CD14-positive monocyte (primary cell): ENCODE measurements around the gene KIF18A. TPM values are rescaled to one million over a fixed set of nuclear protein-coding genes. Genes with fewer than 3 reads are reported as not detected.

ENCODE experiments used
- DNase-seq, 3 donors: peaks; one replicate each; pipeline ENCODE4 v3.0.0-alpha.2; 2011 to 2022
- H2AFZ ChIP-seq: 2 replicates; pipeline ENCODE4 v1.6.0; 2012; ENCODE audit warnings: mild to moderate bottlenecking, low read depth, low read length, inconsistent platforms; ENCODE audit not compliant: insufficient read depth, poor library complexity, severe bottlenecking
- H3K27ac ChIP-seq, 2 donors: 1 replicate in 1 of 2; 2 replicates in 1 of 2; pipeline ENCODE4 v1.5.1; 2012 to 2013; ENCODE audit warnings: low read length in 2 of 2, control low read depth in 1 of 2, inconsistent platforms in 1 of 2, low read depth in 1 of 2, mild to moderate bottlenecking in 1 of 2
- H3K27me3 ChIP-seq, 2 donors: one replicate each; pipeline versions ENCODE4 v1.6.0 to v1.6.1; 2011 to 2013; ENCODE audit warnings: low read length in 2 of 2; ENCODE audit not compliant: control insufficient read depth in 2 of 2, insufficient read depth in 2 of 2
- H3K36me3 ChIP-seq, 2 donors: replicated peaks in 1 of 2; 1 replicate in 1 of 2; 2 replicates in 1 of 2; pipeline versions ENCODE4 v1.5.1 to v1.6.1; 2012 to 2013; ENCODE audit warnings: low read length in 2 of 2, control low read depth in 1 of 2, inconsistent platforms in 1 of 2, mild to moderate bottlenecking in 1 of 2; ENCODE audit not compliant: insufficient read depth in 2 of 2, control insufficient read depth in 1 of 2
- H3K4me1 ChIP-seq, 2 donors: 1 replicate in 1 of 2; 2 replicates in 1 of 2; pipeline versions ENCODE4 v1.5.1 to v1.6.1; 2012 to 2013; ENCODE audit warnings: low read length in 2 of 2, control low read depth in 1 of 2, inconsistent platforms in 1 of 2, mild to moderate bottlenecking in 1 of 2, moderate library complexity in 1 of 2; ENCODE audit not compliant: insufficient read depth in 2 of 2, control insufficient read depth in 1 of 2
- H3K4me2 ChIP-seq: replicated peaks from 2 replicates; pipeline ENCODE3; 2012; ENCODE audit warnings: low read length, moderate library complexity, mild to moderate bottlenecking; ENCODE audit not compliant: poor library complexity, severe bottlenecking; ENCODE audit errors: extremely low read depth
- H3K4me3 ChIP-seq, 3 experiments: fragments of 200-600 bp in 1 of 3; sonication (generic) in 1 of 3; replicated peaks in 1 of 3; 1 replicate in 2 of 3; 2 replicates in 1 of 3; pipeline ENCODE4 v1.5.1; 2011 to 2013; ENCODE audit warnings: low read length in 3 of 3, mild to moderate bottlenecking in 3 of 3, control low read depth in 2 of 3, low read depth in 2 of 3, inconsistent platforms in 1 of 3, moderate library complexity in 1 of 3
- H3K79me2 ChIP-seq: 2 replicates; pipeline ENCODE4 v1.6.0; 2012; ENCODE audit warnings: mild to moderate bottlenecking, control low read depth, inconsistent platforms, low read length, moderate library complexity; ENCODE audit not compliant: insufficient read depth
- H3K9ac ChIP-seq: 2 replicates; pipeline ENCODE4 v1.6.0; 2017; ENCODE audit warnings: low read length, mild to moderate bottlenecking; ENCODE audit not compliant: insufficient read depth, poor library complexity, severe bottlenecking
- H3K9me3 ChIP-seq, 2 donors: replicated peaks in 1 of 2; 1 replicate in 1 of 2; 2 replicates in 1 of 2; pipeline versions ENCODE4 v1.5.1 to v1.6.1; 2012 to 2013; ENCODE audit warnings: low read length in 2 of 2, control low read depth in 1 of 2; ENCODE audit not compliant: control insufficient read depth in 1 of 2, insufficient read depth in 1 of 2
- H4K20me1 ChIP-seq: 2 replicates; pipeline ENCODE4 v1.6.0; 2012; ENCODE audit warnings: mild to moderate bottlenecking, low read length, control low read depth, moderate library complexity; ENCODE audit not compliant: insufficient read depth
- H3K27ac Mint-ChIP-seq, 7 donors: one replicate each; pipeline ENCODE4 v1.8.0; 2020; ENCODE audit warnings: mild to moderate bottlenecking in 7 of 7, mixed read lengths in 7 of 7, moderate library complexity in 6 of 7, inconsistent platforms in 2 of 7
- H3K27me3 Mint-ChIP-seq, 3 donors: one replicate each; pipeline ENCODE4 v1.8.0; 2021 to 2022; ENCODE audit warnings: low read depth in 3 of 3, mild to moderate bottlenecking in 3 of 3, mixed read lengths in 3 of 3, moderate library complexity in 3 of 3, inconsistent platforms in 1 of 3
- H3K36me3 Mint-ChIP-seq, 2 donors: one replicate each; pipeline ENCODE4 v1.8.0; 2020; ENCODE audit warnings: mixed read lengths in 2 of 2, inconsistent platforms in 1 of 2, mild to moderate bottlenecking in 1 of 2
- H3K4me1 Mint-ChIP-seq: one replicate; pipeline ENCODE4 v1.8.0; 2020; ENCODE audit warnings: mild to moderate bottlenecking, mixed read lengths
- H3K4me3 Mint-ChIP-seq, 2 donors: one replicate each; pipeline ENCODE4 v1.8.0; 2020; ENCODE audit warnings: mild to moderate bottlenecking in 2 of 2, mixed read lengths in 2 of 2, moderate library complexity in 1 of 2
- H3K9me3 Mint-ChIP-seq, 7 donors: one replicate each; pipeline ENCODE4 v1.8.0; 2020 to 2022; ENCODE audit warnings: mixed read lengths in 7 of 7, mild to moderate bottlenecking in 6 of 7, moderate library complexity in 6 of 7, inconsistent platforms in 2 of 7
- WGBS: methylation state at CpG from one replicate; pipeline ENCODE4 v1.1.5; 2013; ENCODE audit warnings: missing lambda C conversion rate; ENCODE audit not compliant: insufficient coverage; 5-methylcytosine and 5-hydroxymethylcytosine counted together
- intact Hi-C, 2 donors: fragments of 100-400 bp; cut with micrococcal nuclease; formaldehyde crosslinking; loops; one replicate each; pipeline versions ENCODE4 v1.15.0 to v1.15.1; 2023
- polyA minus RNA-seq: library from RNA; depleted of rRNA, polyadenylated mRNA; stranded (reverse); fragments of >200 nt; gene quantifications from 2 replicates; pipeline ENCODE4 v1.2.3, GENCODE V29; 2012
- polyA plus RNA-seq, 3 donors: library from polyadenylated mRNA; depleted of rRNA in 1 of 3; unstranded in 2 of 3; stranded (reverse) in 1 of 3; fragments of 300-500 nt in 2 of 3; fragments of >200 nt in 1 of 3; fragmentation: Illumina TruSeq in 2 of 3; gene quantifications; 1 replicate in 2 of 3; 2 replicates in 1 of 3; pipeline ENCODE4 v1.2.3, GENCODE V29; 2012 to 2021
- total RNA-seq, 12 experiments: library from RNA in 1 of 12; stranded (reverse) in 1 of 12; fragments of 120-200 nt in 1 of 12; gene quantifications; one replicate each; pipeline ENCODE4 v1.2.4 and lab custom pipeline; 2013 to 2026; ENCODE audit warnings: mixed read lengths in 6 of 12, inconsistent platforms in 1 of 12
- TF ChIP-seq, protein P1 (sequence below): fragments of 200-600 bp; IDR thresholded peaks from one replicate; pipeline ENCODE4 v1.8.0; 2022; ENCODE audit warnings: antibody characterized with exemption, mild to moderate bottlenecking

KIF18A gene
- total RNA-seq (2013), result 0.64 TPM
- polyA plus RNA-seq (under 1 TPM in 2 of 3 donors, not detected in 1; 0.13 to 0.73 TPM), polyA minus RNA-seq (0.48 and 0.83 TPM in 2 replicates), total RNA-seq (lab: John Stamatoyannopoulos, UW) (1.3 to 11.3 (median 7.5) reads per million in 11 experiments)

DNA sequence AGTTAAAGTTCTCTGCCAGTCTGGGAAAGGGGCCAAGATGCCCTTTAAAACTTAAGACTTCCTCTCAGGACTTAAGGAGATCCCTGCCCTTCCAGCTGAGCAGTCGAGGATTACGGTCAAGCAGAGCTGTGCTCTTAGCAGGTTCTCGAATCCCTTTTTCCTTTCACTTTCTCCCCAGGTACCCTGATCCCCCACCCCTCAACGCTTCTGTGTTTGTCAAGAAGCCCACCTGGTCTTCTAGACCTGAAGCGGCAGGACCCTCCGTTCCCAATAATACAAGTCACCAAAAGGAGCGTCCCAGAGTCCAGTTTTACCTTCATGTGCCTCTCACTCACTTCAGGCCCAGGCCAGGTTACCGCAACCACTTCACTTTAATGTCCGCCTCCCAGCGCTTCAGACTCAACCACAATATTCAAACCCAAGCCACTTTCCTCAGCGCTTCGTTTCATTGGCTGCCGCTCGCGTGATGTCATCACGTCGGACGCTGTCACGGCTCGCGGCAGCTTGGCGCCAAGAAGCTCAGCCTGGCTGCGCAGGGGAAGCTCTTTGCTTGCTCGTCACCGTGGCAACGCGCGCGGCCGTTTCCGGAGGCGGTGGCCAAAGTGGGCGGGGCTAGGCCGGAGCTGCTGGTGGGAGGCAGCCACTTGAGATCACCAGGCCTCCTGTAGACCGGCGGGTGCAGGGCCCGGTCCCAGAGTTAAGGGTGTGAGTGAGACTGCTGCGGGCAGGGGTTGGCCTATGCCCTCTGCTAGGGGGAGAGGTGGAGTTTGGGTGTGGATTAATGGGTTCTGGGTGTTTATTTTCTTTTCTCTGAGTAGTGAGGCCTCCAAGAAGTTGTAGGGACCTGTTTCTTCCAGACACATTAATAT is at the start of gene KIF18A, which contains the start of gene METTL15:
TSS of gene KIF18A (minus strand) at position 407 of the 869 bp plus-strand sequence. CDS start 10,209 bp downstream, outside the sequence.
TSS of gene METTL15 (plus strand) at position 639 of the 869 bp plus-strand sequence. CDS start 4,947 bp downstream, outside the sequence.
- H3K4me2 ChIP-seq, result peak within 1 kb of the TSS; percentile 89
- H3K27ac ChIP-seq, result peak within 1 kb of the TSS; percentile 68 to 97
- H3K4me1 ChIP-seq, result peaks cover 21 to 29% of the 10 kb centered on the region in 2 donors
- intact Hi-C loops, result loop anchor here (10.0 kb wide), 1 partner anchor 603 kb away; the partner anchor contains the start of gene LIN7C (in 2 of the 2)
- H3K9ac ChIP-seq, result peak within 1 kb of the TSS; percentile 80
- H3K9me3 ChIP-seq, result no peaks in the 10 kb centered on the region
- TF ChIP-seq, protein P1, sequence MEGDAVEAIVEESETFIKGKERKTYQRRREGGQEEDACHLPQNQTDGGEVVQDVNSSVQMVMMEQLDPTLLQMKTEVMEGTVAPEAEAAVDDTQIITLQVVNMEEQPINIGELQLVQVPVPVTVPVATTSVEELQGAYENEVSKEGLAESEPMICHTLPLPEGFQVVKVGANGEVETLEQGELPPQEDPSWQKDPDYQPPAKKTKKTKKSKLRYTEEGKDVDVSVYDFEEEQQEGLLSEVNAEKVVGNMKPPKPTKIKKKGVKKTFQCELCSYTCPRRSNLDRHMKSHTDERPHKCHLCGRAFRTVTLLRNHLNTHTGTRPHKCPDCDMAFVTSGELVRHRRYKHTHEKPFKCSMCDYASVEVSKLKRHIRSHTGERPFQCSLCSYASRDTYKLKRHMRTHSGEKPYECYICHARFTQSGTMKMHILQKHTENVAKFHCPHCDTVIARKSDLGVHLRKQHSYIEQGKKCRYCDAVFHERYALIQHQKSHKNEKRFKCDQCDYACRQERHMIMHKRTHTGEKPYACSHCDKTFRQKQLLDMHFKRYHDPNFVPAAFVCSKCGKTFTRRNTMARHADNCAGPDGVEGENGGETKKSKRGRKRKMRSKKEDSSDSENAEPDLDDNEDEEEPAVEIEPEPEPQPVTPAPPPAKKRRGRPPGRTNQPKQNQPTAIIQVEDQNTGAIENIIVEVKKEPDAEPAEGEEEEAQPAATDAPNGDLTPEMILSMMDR, result no peak
- DNase-seq, result peak; percentile 99
- H4K20me1 ChIP-seq, result no peaks in the 10 kb centered on the region
- H3K27me3 ChIP-seq, result no peaks in the 10 kb centered on the region
- H3K4me3 ChIP-seq, result peak within 1 kb of the TSS; percentile 77 to 92 (median 92)
- Mint-ChIP-seq H3K27me3 (no peaks in the 10 kb centered on the region), H3K4me1 (peaks cover 42% of the 10 kb centered on the region), H3K9me3 (no peaks in the 10 kb centered on the region), H3K36me3 (peaks cover 2 to 3% of the 10 kb centered on the region in 2 donors), H3K4me3 (peak within 1 kb of the TSS; percentile 97 to 98), H3K27ac (peak within 1 kb of the TSS; percentile 96 to 100 (median 100))
- H2AFZ ChIP-seq, result peak within 1 kb of the TSS; percentile 85
- peaks cover 75% of the 10 kb centered on the region for H3K79me2 ChIP-seq
- no peaks in the 10 kb centered on the region for H3K36me3 ChIP-seq
- 0% methylated on average over 37 of the region's 38 CpGs for WGBS

DNA sequence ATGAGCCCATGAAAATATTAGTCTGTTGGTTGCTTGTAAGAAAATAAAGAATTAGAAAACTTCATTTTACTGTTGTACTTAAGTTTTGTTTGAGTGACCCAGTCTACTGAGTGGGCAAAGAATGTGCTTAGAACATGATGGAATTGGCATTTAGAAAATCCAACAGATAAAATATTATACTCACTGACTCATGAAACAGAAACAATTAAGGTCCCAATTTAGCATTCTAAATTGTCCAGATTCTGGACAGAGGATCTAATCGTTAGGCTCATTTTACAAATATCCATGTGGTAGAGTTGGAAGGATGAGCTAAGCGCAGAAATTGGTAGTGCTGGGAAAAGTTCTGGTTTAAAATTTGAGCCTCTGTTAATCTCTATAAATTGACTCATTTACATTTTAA is 45.6 kb upstream of the KIF18A start:
- Histone ChIP-seq H3K9ac (no peak overlapping the region), H3K9me3 (peaks cover 0 to 6% of the 10 kb centered on the region in 2 donors), H3K27me3 (no peaks in the 10 kb centered on the region), H3K27ac (no peak overlapping the region), H4K20me1 (no peaks in the 10 kb centered on the region), H3K36me3 (peaks cover 0 to 17% of the 10 kb centered on the region in 2 donors), H2AFZ (no peak overlapping the region), H3K4me3 (no peak overlapping the region), H3K79me2 (no peaks in the 10 kb centered on the region), H3K4me2 (no peak overlapping the region), H3K4me1 (no peaks in the 10 kb centered on the region)
- H3K4me3 Mint-ChIP-seq, result no peak overlapping the region
- no peak for DNase-seq
- H3K36me3 Mint-ChIP-seq, result peaks cover 15 to 23% of the 10 kb centered on the region in 2 donors
- intact Hi-C loops, result no loop called here
- H3K27ac Mint-ChIP-seq, result no peak overlapping the region
- no peaks in the 10 kb centered on the region for H3K27me3 Mint-ChIP-seq
- peaks cover 0 to 11% (median 5%) of the 10 kb centered on the region in 7 donors for H3K9me3 Mint-ChIP-seq
- H3K4me1 Mint-ChIP-seq, result no peaks in the 10 kb centered on the region
- WGBS, result no CpG with 5 or more reads among the region's 2 CpGs
- TF ChIP-seq, protein P1, result no peak
